LNCAP (cell line): Measurements from ENCODE around the gene PRCP.

Source experiments
- TF ChIP-seq, protein P1 (sequence below): fragments of 450-650 bp; IDR thresholded peaks from 2 replicates; pipeline ENCODE4 v1.5.1; 2017; ENCODE audit warnings: mild to moderate bottlenecking

The PRCP gene

DNA sequence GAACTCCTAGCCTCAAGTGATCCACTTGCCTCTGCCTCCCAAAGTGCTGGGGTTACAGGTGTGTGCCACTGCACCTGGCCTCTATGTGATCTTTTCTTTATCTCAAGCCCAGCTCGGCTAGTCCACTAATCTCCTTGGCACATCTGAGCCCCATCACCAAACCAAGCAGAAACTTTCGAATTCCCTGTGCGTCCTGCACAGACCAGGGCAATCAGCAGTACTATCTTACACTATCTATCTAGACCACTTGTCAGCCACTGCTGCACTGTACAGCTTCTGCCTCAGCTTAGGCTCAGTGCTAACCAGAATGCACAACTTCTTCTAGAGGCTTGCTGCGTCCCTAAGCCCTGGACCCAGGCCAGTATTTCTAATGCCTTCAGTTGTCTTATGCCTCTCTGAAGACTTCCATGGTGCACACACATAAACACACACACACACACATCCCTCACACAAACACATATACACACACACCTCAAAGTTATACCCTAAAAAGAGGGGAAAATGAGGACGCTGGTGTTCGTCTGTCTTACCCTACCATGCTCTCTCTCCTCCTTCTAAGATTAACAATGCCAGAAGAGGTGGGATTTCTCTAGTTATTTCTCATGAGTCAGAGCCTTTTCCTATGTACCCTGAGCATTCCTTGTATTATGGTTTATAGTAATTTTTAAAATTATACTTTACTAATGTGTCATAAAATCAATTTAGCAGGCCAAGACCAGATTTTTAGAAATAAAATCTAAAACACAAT lies 107.2 kb downstream of the PRCP start:
- TF ChIP-seq, protein P1, sequence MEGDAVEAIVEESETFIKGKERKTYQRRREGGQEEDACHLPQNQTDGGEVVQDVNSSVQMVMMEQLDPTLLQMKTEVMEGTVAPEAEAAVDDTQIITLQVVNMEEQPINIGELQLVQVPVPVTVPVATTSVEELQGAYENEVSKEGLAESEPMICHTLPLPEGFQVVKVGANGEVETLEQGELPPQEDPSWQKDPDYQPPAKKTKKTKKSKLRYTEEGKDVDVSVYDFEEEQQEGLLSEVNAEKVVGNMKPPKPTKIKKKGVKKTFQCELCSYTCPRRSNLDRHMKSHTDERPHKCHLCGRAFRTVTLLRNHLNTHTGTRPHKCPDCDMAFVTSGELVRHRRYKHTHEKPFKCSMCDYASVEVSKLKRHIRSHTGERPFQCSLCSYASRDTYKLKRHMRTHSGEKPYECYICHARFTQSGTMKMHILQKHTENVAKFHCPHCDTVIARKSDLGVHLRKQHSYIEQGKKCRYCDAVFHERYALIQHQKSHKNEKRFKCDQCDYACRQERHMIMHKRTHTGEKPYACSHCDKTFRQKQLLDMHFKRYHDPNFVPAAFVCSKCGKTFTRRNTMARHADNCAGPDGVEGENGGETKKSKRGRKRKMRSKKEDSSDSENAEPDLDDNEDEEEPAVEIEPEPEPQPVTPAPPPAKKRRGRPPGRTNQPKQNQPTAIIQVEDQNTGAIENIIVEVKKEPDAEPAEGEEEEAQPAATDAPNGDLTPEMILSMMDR = no peak

DNA sequence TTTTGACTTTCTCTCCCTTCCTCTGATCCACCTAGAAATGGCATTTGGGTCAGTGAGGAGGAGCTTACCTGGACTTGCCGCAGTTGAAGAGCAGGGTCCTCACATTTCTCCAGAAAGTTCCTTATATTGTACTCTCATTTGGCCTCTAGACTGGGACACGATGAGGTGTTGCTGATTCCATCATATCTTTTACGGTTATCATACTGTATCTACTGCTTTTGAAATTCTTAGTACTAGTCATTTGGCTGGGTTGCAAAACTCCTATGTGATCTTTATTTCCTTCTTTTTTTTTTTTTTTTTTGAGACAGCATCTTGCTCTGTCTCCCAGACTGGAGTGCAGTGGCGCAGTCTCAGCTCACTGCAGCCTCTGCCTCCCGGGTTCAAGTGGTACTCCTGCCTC lies 107.9 kb downstream of the PRCP start:
- TF ChIP-seq, protein P1 = no peak

DNA sequence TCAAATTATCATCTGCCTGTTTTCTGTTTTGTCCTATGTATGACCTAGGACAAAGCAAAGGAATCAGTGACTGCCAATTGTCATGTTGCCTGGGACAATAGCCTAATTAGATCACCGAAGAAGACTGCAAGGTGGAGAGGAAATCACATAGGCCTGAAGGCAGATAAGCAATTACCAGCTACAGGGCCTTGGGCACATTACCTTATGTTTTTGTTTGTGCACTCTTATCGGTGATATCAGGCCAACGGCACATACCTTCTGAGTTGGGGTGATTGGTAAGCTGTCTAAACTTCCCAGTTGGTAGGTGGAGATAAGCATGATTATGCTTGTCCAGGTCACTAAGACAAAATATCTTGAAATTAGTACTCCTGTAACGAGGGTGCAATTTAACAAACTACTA lies 108.5 kb downstream of the PRCP start:
- TF ChIP-seq, protein P1 = no peak

DNA sequence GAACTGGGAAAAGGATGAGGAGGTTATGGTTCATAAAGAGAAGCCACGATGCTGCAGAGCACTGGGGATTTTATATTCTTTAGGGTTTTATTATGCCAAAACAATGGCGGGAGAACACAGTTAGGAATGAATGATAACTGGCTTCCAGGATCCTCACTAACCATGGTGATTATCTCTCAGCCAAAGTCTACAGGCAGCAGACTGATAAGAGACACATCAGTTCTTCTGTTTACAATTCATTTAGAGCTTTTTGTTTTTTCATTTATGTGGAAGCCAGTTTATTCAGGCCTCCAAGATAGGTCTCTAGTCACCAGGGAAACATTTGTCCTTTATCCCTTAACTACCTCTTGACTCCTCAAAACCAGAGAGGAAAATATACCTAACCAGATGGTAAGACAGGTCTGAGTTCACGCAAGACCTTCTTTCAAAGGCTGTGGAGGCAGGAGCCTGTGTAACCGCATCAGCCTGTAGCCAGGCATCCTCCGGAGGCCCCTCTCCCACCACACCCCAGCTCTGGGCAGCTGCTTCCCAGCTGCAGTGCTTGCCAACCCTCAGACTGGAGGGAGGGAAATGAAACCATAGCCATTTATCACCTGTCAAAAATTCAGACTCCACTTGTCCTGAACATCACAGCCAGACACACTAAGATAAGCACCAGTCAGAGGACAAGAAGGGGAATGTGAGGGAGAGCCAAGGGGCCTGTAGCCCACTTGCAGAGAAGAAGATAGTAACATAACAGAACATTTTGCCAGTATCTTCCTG lies 109.3 kb downstream of the PRCP start:
- TF ChIP-seq, protein P1 = no peak

DNA sequence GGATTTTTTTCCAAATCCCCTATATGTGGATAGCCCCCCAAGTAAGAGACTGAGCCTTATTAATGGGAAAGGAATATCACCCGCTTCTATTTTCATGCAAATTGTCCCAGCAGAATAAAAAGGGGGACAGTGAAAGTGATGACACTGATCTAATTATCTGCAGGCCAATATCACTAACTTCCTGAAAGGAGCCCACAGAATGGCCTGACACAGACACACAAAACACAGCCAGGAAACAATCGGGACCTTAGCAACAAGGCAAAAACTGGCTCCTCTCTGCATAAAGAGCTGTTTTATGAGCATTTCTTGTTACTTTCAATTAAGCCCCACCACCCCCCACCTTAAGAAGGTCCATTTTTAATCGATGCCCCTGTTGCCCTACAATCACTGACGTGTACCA lies 112.2 kb downstream of the PRCP start:
- TF ChIP-seq, protein P1 = no peak

DNA sequence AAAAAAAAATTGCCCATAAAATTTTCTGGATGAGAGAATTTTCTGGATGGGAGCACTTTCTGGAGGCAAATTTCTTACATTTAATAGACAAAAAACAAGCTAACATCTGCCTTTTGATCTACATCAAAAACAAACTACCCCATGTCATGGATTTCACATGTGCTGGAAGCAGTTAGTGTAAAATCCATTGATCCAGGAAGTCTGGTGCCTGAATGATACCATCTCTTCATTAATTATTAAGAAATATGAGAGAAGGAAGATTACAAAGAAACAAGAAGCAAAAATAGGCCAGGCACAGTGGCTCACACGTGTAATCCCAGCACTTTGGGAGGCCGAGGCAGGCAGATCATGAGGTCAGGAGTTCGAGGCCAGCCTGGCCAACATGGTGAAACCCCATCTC lies 113.4 kb downstream of the PRCP start:
- TF ChIP-seq, protein P1 = no peak

DNA sequence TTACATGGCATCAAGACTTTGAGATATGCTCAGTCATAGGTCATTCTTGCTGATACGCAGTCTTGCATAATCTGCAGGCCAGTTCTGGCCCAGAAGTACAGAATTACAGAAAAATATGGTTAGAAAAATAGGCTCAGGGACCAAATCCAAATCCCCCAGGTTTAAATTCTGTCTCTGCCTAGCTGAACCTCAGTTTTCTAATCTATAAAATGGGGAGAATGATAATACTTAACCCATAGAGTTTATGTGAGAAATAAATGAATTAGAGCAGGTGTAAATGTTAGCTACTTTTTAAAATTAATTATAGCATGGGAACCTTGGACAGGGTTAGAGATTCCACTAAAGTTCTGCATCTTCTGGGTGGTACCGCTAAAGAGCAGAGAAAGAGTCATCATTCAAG lies 114.2 kb downstream of the PRCP start:
- TF ChIP-seq, protein P1 = no peak
